ENCODE data around the gene MSRB1. TPM values are rescaled to one million over a fixed set of nuclear protein-coding genes. Genes with fewer than 3 reads are reported as not detected.

The MSRB1 gene
- total RNA-seq, 3 donors from 2014 or later: 34.8 to 46.3 (median 40.5) TPM

- Histone ChIP-seq H3K4me3 (no peak overlapping the region), H3K36me3 (ENCODE audit: low read depth) (no peaks in the 10 kb centered on the region), H3K9me3 (no peaks in the 10 kb centered on the region), H3K4me1 (ENCODE audit: low read depth) (peaks cover 22% of the 10 kb centered on the region)
- intact Hi-C loops (cut with DNase I, micrococcal nuclease): no loop called here
- ATAC-seq (peak; percentile 66), DNase-seq (peak; percentile 74 to 84 (median 79))
- TF ChIP-seq CTCF (IDR thresholded peaks at IDR 0.05): no peak
These were observed 33.3 kb downstream of the MSRB1 start for GRCh38 chr16:1909561-1910231.

GRCh38 chr16:1908983-1909382 is 34.0 kb downstream of the MSRB1 start:
- intact Hi-C loops (cut with DNase I, micrococcal nuclease): no loop called here
- no peaks in the 10 kb centered on the region for H3K36me3 ChIP-seq (ENCODE audit: low read depth)
- H3K4me1 ChIP-seq (ENCODE audit: low read depth): peaks cover 15% of the 10 kb centered on the region
- TF ChIP-seq CTCF (IDR thresholded peaks at IDR 0.05): no peak
- no peaks in the 10 kb centered on the region for H3K9me3 ChIP-seq
- no peak for ATAC-seq
- DNase-seq: no peak
- no peak overlapping the region for H3K4me3 ChIP-seq

GRCh38 chr16:1908184-1908583 is 34.8 kb downstream of the MSRB1 start:
- no peak for TF ChIP-seq CTCF (IDR thresholded peaks at IDR 0.05)
- peaks cover 9% of the 10 kb centered on the region for H3K4me1 ChIP-seq (ENCODE audit: low read depth)
- H3K36me3 ChIP-seq (ENCODE audit: low read depth): no peaks in the 10 kb centered on the region
- ATAC-seq (no peak), DNase-seq (no peak)
- intact Hi-C loops (cut with DNase I, micrococcal nuclease): no loop called here
- no peak overlapping the region for H3K4me3 ChIP-seq
- H3K9me3 ChIP-seq: no peaks in the 10 kb centered on the region

GRCh38 chr16:1907226-1907860 is 35.7 kb downstream of the MSRB1 start:
- Histone ChIP-seq H3K4me1 (ENCODE audit: low read depth) (peaks cover 9% of the 10 kb centered on the region), H3K36me3 (ENCODE audit: low read depth) (no peaks in the 10 kb centered on the region), H3K9me3 (no peaks in the 10 kb centered on the region), H3K4me3 (no peak overlapping the region)
- ATAC-seq (no peak), DNase-seq (no peak)
- intact Hi-C loops (cut with DNase I, micrococcal nuclease): no loop called here
- TF ChIP-seq CTCF (IDR thresholded peaks at IDR 0.05): no peak

- ATAC-seq: no peak
- DNase-seq: no peak
- H3K4me1 ChIP-seq (ENCODE audit: low read depth): peaks cover 6% of the 10 kb centered on the region
- no peaks in the 10 kb centered on the region for H3K9me3 ChIP-seq
- TF ChIP-seq CTCF (IDR thresholded peaks at IDR 0.05): no peak
- intact Hi-C loops (cut with DNase I, micrococcal nuclease): no loop called here
- H3K36me3 ChIP-seq (ENCODE audit: low read depth): no peaks in the 10 kb centered on the region
- H3K4me3 ChIP-seq: no peak overlapping the region
These were observed 36.2 kb downstream of the MSRB1 start for GRCh38 chr16:1906846-1907165.
